Measurements from ENCODE around the gene PLIN1.

PLIN1 gene

GRCh38 chr15:89654301-89654761, 24.8 kb downstream of the PLIN1 start:
- Histone ChIP-seq H3K4me2 (ENCODE audit: low read length) (no peak overlapping the region; the same call in 1 of the 2 replicates), H3K9me3 (ENCODE audit: low read length) (no peaks in the 10 kb centered on the region), H4K20me1 (ENCODE audit: insufficient read depth, low read length) (no peaks in the 10 kb centered on the region), H3K36me3 (ENCODE audit: insufficient read depth, low read length) (no peaks in the 10 kb centered on the region), H3K9me2 (ENCODE audit: low read depth, low read length) (no peaks in the 10 kb centered on the region), H3K27ac (ENCODE audit: low read depth, low read length, poor library complexity, severe bottlenecking) (no peak overlapping the region), H2AFZ (ENCODE audit: low read length) (no peak overlapping the region), H3F3A (ENCODE audit: insufficient read depth, low read length) (no peaks in the 10 kb centered on the region), H3K9ac (ENCODE audit: low read length) (no peak overlapping the region), H3K27me3 (ENCODE audit: insufficient read depth, low read length) (no peaks in the 10 kb centered on the region), H3K79me2 (ENCODE audit: insufficient read depth, low read length) (no peaks in the 10 kb centered on the region), H3K4me3 (ENCODE audit: low read depth, low read length, poor library complexity, severe bottlenecking) (no peak overlapping the region), H3K4me1 (ENCODE audit: insufficient read depth, low read length, severe bottlenecking) (no peaks in the 10 kb centered on the region)
- TF ChIP-seq EZH2 (IDR thresholded peaks at IDR 0.05; ENCODE audit: borderline replicate concordance, low read length), result no peak
- TF ChIP-seq CTCF (IDR thresholded peaks at IDR 0.05; ENCODE audit: low read length), result no peak

DNA sequence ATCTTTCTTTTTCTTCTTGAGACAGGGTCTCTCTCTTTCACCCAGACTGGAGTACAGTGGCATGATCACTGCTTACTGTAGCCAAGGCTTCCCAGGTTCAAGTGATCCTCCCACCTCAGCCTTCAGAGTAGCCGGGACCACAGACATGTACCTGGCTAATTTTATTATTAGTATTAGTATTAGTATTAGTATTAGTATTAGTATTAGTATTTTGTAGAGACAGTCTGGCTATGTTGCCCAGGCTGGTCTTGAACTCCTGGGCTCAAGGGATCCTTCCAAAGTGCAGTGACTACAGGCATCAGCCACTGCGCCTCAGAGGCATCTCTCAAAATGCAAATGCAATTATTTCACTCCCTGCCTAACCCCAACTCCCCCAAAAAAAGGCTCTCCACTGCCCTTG, 25.6 kb downstream of the PLIN1 start:
- no peak for TF ChIP-seq CTCF (IDR thresholded peaks at IDR 0.05; ENCODE audit: low read length)
- no peak for TF ChIP-seq EZH2 (IDR thresholded peaks at IDR 0.05; ENCODE audit: borderline replicate concordance, low read length)

GRCh38 chr15:89652666-89653065, 26.5 kb downstream of the PLIN1 start:
- Histone ChIP-seq H3K79me2 (ENCODE audit: insufficient read depth, low read length) (no peaks in the 10 kb centered on the region), H3K4me2 (ENCODE audit: low read length) (no peak overlapping the region), H3K27me3 (ENCODE audit: insufficient read depth, low read length) (no peaks in the 10 kb centered on the region), H2AFZ (ENCODE audit: low read length) (no peak overlapping the region), H3K9me3 (ENCODE audit: low read length) (no peaks in the 10 kb centered on the region), H3K27ac (ENCODE audit: low read depth, low read length, poor library complexity, severe bottlenecking) (no peak overlapping the region), H3K36me3 (ENCODE audit: insufficient read depth, low read length) (no peaks in the 10 kb centered on the region), H3K9ac (ENCODE audit: low read length) (no peak overlapping the region), H3F3A (ENCODE audit: insufficient read depth, low read length) (no peaks in the 10 kb centered on the region), H4K20me1 (ENCODE audit: insufficient read depth, low read length) (no peaks in the 10 kb centered on the region), H3K4me1 (ENCODE audit: insufficient read depth, low read length, severe bottlenecking) (no peaks in the 10 kb centered on the region), H3K4me3 (ENCODE audit: low read depth, low read length, poor library complexity, severe bottlenecking) (no peak overlapping the region), H3K9me2 (ENCODE audit: low read depth, low read length) (no peaks in the 10 kb centered on the region)
- TF ChIP-seq EZH2 (IDR thresholded peaks at IDR 0.05; ENCODE audit: borderline replicate concordance, low read length) (no peak), CTCF (IDR thresholded peaks at IDR 0.05; ENCODE audit: low read length) (no peak)

More for the DNA sequence above, 25.6 kb downstream of the PLIN1 start:
- Histone ChIP-seq H3K4me3 (ENCODE audit: low read depth, low read length, poor library complexity, severe bottlenecking) (no peak overlapping the region), H3K27ac (ENCODE audit: low read depth, low read length, poor library complexity, severe bottlenecking) (no peak overlapping the region), H3K36me3 (ENCODE audit: insufficient read depth, low read length) (no peaks in the 10 kb centered on the region), H4K20me1 (ENCODE audit: insufficient read depth, low read length) (no peaks in the 10 kb centered on the region), H3F3A (ENCODE audit: insufficient read depth, low read length) (no peaks in the 10 kb centered on the region), H3K27me3 (ENCODE audit: insufficient read depth, low read length) (no peaks in the 10 kb centered on the region), H3K9me3 (ENCODE audit: low read length) (no peaks in the 10 kb centered on the region), H3K4me1 (ENCODE audit: insufficient read depth, low read length, severe bottlenecking) (no peaks in the 10 kb centered on the region), H2AFZ (ENCODE audit: low read length) (no peak overlapping the region), H3K4me2 (ENCODE audit: low read length) (no peak overlapping the region), H3K9ac (ENCODE audit: low read length) (no peak overlapping the region), H3K9me2 (ENCODE audit: low read depth, low read length) (no peaks in the 10 kb centered on the region), H3K79me2 (ENCODE audit: insufficient read depth, low read length) (no peaks in the 10 kb centered on the region)
